DMS 273 treated with DMSO at 0.1 percent for 48 hours (cell line): Measurements from ENCODE around the gene PAIP1.
"Not testable (repeated sequence)": the region's sequence is repeated elsewhere in the genome, so short reads cannot be mapped to it uniquely, and the experiment has no call there.

Experiments used
- DNase-seq: peaks from one replicate; lab custom pipeline; 2025; lab: John Stamatoyannopoulos, UW

The PAIP1 gene

GRCh38 chr5:43571237-43571636 is 14.4 kb upstream of the PAIP1 start:
- no peak for DNase-seq

GRCh38 chr5:43570450-43571158 is 13.7 kb upstream of the PAIP1 start:
- no peak for DNase-seq

- no peak for DNase-seq
Measured at GRCh38 chr5:43569236-43569746, 12.4 kb upstream of the PAIP1 start.

GRCh38 chr5:43567967-43568366 is 11.1 kb upstream of the PAIP1 start:
- no peak for DNase-seq

GRCh38 chr5:43565043-43565442 is 8.2 kb upstream of the PAIP1 start:
- DNase-seq, result no peak

GRCh38 chr5:43564289-43564850 is 7.5 kb upstream of the PAIP1 start:
- DNase-seq, result no peak

- no peak for DNase-seq
Measured at GRCh38 chr5:43563321-43563720, 6.4 kb upstream of the PAIP1 start.

GRCh38 chr5:43561356-43561755 is 4.5 kb upstream of the PAIP1 start:
- no peak for DNase-seq

- DNase-seq, result peak; percentile 10
Measured at GRCh38 chr5:43560128-43560527, 3.3 kb upstream of the PAIP1 start.

- DNase-seq, result not testable (repeated sequence)
Measured at GRCh38 chr5:43556607-43556856, 345 bp downstream of the PAIP1 start.

GRCh38 chr5:43555895-43556606 is 826 bp downstream of the PAIP1 start:
- no peak for DNase-seq

GRCh38 chr5:43554497-43554896 is 2.4 kb downstream of the PAIP1 start:
- DNase-seq, result no peak

GRCh38 chr5:43553381-43553780 is 3.5 kb downstream of the PAIP1 start:
- DNase-seq, result no peak

- DNase-seq, result no peak
Measured at GRCh38 chr5:43551731-43552130, 5.1 kb downstream of the PAIP1 start.

- DNase-seq, result not testable (repeated sequence)
Measured at GRCh38 chr5:43549272-43549671, 7.6 kb downstream of the PAIP1 start.

GRCh38 chr5:43548358-43548757 is 8.5 kb downstream of the PAIP1 start:
- no peak for DNase-seq

GRCh38 chr5:43547532-43547931 is 9.3 kb downstream of the PAIP1 start:
- no peak for DNase-seq

- DNase-seq, result no peak
Measured at GRCh38 chr5:43543434-43543833, 13.4 kb downstream of the PAIP1 start.

- DNase-seq, result no peak
Measured at GRCh38 chr5:43540746-43541145, 16.1 kb downstream of the PAIP1 start.

- DNase-seq, result no peak
Measured at GRCh38 chr5:43536972-43537371, 19.9 kb downstream of the PAIP1 start.

GRCh38 chr5:43533646-43534045 is 23.2 kb downstream of the PAIP1 start:
- DNase-seq, result no peak

- DNase-seq, result no peak
Measured at GRCh38 chr5:43530648-43531047, 26.2 kb downstream of the PAIP1 start.

- DNase-seq, result no peak
Measured at GRCh38 chr5:43523662-43524072, 33.2 kb downstream of the PAIP1 start.
